ENCODE data around the gene SORBS2.

SORBS2 gene

DNA sequence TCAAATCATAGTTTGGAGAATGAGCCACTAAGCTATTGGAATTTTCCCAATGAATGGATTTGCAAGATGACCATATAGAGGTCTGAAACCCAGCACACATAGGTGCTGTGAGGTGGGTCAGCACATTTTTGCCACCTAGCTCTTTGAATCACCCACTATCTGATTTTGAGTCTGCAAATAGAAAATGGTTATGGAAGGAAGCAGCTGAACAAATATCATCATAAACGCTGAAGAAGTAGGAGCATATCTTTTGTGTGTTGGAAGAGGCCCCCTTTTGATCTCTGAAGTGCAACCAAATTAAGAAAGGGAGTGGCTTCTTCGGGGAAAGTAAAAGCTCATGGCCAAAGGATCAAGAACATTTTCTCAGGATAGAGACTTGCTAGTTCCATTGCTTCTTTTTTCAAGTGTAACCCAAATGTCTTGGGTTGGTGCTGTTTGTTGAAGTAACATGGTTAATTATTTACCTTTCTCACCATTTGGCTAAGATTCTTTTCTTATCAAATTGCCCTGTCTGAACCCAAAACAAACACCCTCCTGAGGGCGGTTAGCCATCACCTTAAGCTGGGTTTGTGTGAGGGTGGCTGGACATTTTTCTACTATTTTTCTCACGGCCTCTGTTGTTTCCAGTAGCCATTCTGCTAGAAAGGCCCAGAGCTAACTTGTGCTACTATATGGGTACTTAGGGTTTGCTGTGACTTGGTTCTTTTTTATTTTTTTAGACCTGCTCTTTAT lies 18.4 kb upstream of the SORBS2 start:
- no peak overlapping the region for H3K4me3 ChIP-seq (ENCODE audit: control insufficient read depth, low read depth, low read length)
- no peak for DNase-seq (ENCODE audit: low read depth)
- no peak for TF ChIP-seq CTCF (conservative IDR thresholded peaks at IDR 0.05; ENCODE audit: control insufficient read depth, insufficient read depth, low read depth, low read length)

DNA sequence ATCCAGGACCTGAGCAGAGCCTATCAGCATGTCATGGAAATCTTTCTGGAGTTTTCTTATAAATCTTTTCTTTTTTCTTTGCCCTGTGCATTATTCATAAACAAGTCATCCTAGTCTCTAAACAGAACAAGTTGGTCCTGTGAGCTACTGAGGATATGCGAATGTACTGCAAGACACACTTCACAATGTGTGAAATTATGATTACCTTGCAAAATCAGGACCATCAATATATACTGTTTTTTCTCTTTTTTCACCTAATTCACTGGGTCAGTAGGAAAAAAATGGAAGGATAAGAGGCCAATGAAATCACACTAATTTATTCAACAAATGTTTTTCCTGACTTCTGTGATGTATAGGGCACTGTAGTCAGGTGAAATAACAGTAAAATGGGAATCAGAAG lies 14.4 kb upstream of the SORBS2 start:
- no peak for TF ChIP-seq CTCF (conservative IDR thresholded peaks at IDR 0.05; ENCODE audit: control insufficient read depth, insufficient read depth, low read depth, low read length)
- H3K4me3 ChIP-seq (ENCODE audit: control insufficient read depth, low read depth, low read length) = no peak overlapping the region
- no peak for DNase-seq (ENCODE audit: low read depth)

DNA sequence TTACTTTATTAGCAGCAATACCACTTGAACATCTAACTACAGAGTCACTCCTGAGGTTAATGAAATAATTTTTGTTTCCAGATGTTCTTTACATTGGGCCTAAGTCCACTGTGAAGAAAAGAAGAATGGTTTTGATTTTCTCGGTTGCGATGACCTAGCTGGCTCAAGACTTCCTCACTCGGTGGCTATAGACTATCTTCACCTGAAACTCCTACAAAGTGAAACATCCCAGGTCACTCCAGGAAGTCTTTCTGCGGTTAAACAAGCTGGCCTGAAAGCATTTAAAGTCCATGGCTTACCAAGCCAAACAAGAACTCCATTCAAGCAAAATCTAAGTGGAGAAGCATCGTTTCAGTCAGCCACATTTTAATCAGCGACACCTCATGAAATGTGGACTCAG lies 13.7 kb upstream of the SORBS2 start:
- no peak for TF ChIP-seq CTCF (conservative IDR thresholded peaks at IDR 0.05; ENCODE audit: control insufficient read depth, insufficient read depth, low read depth, low read length)
- H3K4me3 ChIP-seq (ENCODE audit: control insufficient read depth, low read depth, low read length) = no peak overlapping the region
- DNase-seq (ENCODE audit: low read depth) = no peak

DNA sequence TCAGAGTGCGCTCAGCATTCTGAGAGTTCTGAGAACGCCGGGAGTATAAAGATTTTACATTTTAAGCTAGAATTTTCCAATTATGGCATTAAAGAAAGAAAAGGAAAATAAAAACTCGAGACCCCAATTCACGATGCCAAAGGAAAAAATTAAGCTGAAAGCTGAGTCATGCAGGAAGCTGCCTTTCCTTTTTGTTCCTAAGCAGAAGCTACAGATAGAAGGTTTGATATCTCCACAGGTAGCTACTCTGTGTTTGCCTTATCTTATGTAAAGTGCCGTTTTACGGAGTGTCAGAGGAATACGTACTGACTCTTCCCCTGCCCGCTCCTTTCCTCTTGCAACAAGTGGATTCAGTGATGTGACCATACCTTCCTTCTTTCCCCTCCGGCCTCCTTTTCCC lies 10.8 kb upstream of the SORBS2 start:
- TF ChIP-seq CTCF (conservative IDR thresholded peaks at IDR 0.05; ENCODE audit: control insufficient read depth, insufficient read depth, low read depth, low read length) = no peak
- DNase-seq (ENCODE audit: low read depth) = no peak
- no peak overlapping the region for H3K4me3 ChIP-seq (ENCODE audit: control insufficient read depth, low read depth, low read length)

- DNase-seq (ENCODE audit: low read depth) = no peak
- H3K4me3 ChIP-seq (ENCODE audit: control insufficient read depth, low read depth, low read length) = no peak overlapping the region
- TF ChIP-seq CTCF (conservative IDR thresholded peaks at IDR 0.05; ENCODE audit: control insufficient read depth, insufficient read depth, low read depth, low read length) = no peak
Observed at GRCh38 chr4:185821029-185821419, 9.0 kb upstream of the SORBS2 start.

- DNase-seq (ENCODE audit: low read depth) = no peak
- no peak overlapping the region for H3K4me3 ChIP-seq (ENCODE audit: control insufficient read depth, low read depth, low read length)
- no peak for TF ChIP-seq CTCF (conservative IDR thresholded peaks at IDR 0.05; ENCODE audit: control insufficient read depth, insufficient read depth, low read depth, low read length)
Observed at GRCh38 chr4:185820146-185821028, 8.4 kb upstream of the SORBS2 start.

All from fibroblast of mammary gland (primary cell).